ENCODE data around the gene CFAP77. TPM values are rescaled to one million over a fixed set of nuclear protein-coding genes. Genes with fewer than 3 reads are reported as not detected.

Gene CFAP77
- total and polyA plus RNA-seq, 9 donors = 0.11 to 13.8 (median 0.47) TPM; not detected in 4

DNA sequence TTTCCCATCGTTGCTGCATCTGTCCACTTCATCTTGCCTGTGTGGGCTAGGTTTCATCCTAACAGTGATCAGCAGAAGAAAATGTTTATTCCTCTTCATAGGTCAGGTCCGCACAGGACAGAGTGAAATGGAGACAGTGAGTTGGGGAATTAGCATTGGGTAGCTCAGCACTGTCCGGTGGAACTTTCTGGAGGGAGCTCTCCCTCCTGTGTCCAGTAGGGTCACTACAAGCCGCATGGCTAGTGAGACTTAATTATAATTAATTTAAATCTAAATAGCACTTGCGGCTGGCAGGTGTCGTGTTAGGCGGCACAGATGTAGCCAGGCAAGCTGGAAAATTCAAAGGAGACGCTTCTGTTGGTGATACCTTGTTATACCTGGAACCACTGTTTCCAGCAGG, 48.4 kb downstream of the CFAP77 start:
- no peaks in the 10 kb centered on the region for H3K9me3 ChIP-seq
- intact Hi-C loops (cut with DNase I) = no loop called here
- no peak overlapping the region for H3K27ac ChIP-seq
- WGBS, 3 donors = 89 to 93% (median 90%) methylated on average over 8 of the region's 8 CpGs
- no peak for DNase-seq
- H3K36me3 ChIP-seq = no peaks in the 10 kb centered on the region
- TF ChIP-seq, protein P1, sequence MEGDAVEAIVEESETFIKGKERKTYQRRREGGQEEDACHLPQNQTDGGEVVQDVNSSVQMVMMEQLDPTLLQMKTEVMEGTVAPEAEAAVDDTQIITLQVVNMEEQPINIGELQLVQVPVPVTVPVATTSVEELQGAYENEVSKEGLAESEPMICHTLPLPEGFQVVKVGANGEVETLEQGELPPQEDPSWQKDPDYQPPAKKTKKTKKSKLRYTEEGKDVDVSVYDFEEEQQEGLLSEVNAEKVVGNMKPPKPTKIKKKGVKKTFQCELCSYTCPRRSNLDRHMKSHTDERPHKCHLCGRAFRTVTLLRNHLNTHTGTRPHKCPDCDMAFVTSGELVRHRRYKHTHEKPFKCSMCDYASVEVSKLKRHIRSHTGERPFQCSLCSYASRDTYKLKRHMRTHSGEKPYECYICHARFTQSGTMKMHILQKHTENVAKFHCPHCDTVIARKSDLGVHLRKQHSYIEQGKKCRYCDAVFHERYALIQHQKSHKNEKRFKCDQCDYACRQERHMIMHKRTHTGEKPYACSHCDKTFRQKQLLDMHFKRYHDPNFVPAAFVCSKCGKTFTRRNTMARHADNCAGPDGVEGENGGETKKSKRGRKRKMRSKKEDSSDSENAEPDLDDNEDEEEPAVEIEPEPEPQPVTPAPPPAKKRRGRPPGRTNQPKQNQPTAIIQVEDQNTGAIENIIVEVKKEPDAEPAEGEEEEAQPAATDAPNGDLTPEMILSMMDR (IDR thresholded peaks at IDR 0.05) = no peak
- TF ChIP-seq EP300 (IDR thresholded peaks at IDR 0.05) (no peak), POLR2A (IDR thresholded peaks at IDR 0.05) (no peak)
- no peak overlapping the region for H3K4me3 ChIP-seq
- no peaks in the 10 kb centered on the region for H3K27me3 ChIP-seq
- H3K4me1 ChIP-seq (ENCODE audit: insufficient read depth) = no peaks in the 10 kb centered on the region

DNA sequence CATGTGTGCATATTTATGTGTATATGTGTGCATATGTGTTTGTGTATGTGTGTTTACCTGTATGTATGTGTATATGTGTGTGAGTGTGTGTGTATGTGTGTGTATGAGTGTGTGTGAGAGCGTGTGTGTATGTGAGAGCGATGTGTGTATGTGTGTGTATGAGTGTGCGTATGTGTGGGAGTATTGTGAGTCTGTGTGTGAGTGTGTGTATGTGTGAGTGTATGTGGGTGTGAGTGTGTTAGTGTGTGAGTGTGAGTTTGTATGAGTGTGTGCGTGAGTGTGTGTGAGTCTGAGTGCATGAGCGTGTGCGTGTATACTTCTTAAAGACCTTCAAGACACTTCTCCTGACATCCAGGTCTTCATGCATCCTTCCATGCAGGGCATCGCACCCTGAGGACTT, 49.6 kb downstream of the CFAP77 start:
- 94 to 97% (median 95%) methylated on average over 7 of the region's 7 CpGs for WGBS, 3 donors
- intact Hi-C loops (cut with DNase I) = no loop called here
- no peaks in the 10 kb centered on the region for H3K9me3 ChIP-seq
- no peak overlapping the region for H3K4me3 ChIP-seq
- DNase-seq = no peak
- TF ChIP-seq EP300 (IDR thresholded peaks at IDR 0.05) (no peak), POLR2A (IDR thresholded peaks at IDR 0.05) (no peak)
- TF ChIP-seq, protein P1 (IDR thresholded peaks at IDR 0.05) = no peak
- H3K27me3 ChIP-seq = no peaks in the 10 kb centered on the region
- H3K27ac ChIP-seq = no peak overlapping the region
- no peaks in the 10 kb centered on the region for H3K36me3 ChIP-seq
- H3K4me1 ChIP-seq (ENCODE audit: insufficient read depth) = no peaks in the 10 kb centered on the region

DNA sequence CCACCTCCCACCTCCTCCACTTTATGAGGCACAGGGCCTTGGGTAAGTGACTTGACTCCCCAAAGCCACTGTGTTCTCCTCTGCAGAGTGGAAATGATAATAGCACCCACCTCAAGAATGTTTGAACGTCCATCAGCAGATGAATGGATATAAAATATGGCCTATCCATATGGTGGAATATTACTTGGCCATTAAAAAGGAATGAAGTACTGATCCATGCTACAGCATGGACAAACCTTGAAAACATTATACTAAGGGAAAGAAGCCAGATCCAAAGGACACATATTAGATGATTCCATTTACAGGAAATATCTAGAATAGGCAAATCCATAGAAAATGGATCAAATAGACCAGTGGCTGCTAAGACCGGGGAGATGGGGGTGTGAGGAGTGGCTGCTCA, 50.2 kb downstream of the CFAP77 start:
- no peak overlapping the region for H3K27ac ChIP-seq
- intact Hi-C loops (cut with DNase I) = no loop called here
- no peaks in the 10 kb centered on the region for H3K4me1 ChIP-seq (ENCODE audit: insufficient read depth)
- TF ChIP-seq, protein P1 (IDR thresholded peaks at IDR 0.05) = no peak
- TF ChIP-seq EP300 (IDR thresholded peaks at IDR 0.05) = no peak
- no peak for TF ChIP-seq POLR2A (IDR thresholded peaks at IDR 0.05)
- H3K27me3 ChIP-seq = no peaks in the 10 kb centered on the region
- H3K9me3 ChIP-seq = no peaks in the 10 kb centered on the region
- 75 to 92% (median 85%) methylated on average over 2 of the region's 2 CpGs for WGBS, 3 donors
- no peak overlapping the region for H3K4me3 ChIP-seq
- no peak for DNase-seq
- H3K36me3 ChIP-seq = no peaks in the 10 kb centered on the region

DNA sequence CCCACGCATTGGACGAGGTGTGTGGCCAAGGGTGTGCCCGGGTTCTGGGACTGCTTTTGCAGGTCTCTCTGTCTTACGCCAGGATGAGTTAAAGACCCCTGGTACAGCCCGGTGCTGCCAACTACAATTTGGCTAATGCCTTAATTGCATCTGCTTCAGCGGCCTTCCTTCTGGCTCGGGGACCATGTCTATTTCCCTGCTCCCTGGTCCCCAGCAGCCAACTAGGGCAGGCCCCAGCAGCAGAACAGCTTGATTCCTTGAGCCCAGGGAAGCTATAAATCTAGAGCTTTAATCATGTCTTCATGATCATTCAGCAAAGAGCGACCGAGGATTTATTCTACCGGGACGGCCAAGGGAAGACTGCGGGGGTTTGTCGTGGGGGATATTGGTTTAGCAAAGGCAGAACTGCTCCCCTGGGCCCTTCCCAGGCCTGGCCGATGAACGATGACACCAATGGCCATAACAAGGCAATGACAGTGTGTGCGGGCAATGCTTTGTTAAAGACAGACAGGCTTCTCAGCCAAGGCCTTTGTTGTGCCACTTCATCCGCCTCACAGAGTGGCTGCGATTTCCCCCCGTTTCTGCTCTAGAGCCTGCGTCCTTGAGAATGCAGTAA, 51.4 kb downstream of the CFAP77 start:
- Histone ChIP-seq H3K4me3 (no peak overlapping the region), H3K36me3 (no peaks in the 10 kb centered on the region), H3K9me3 (no peaks in the 10 kb centered on the region), H3K27me3 (no peaks in the 10 kb centered on the region), H3K4me1 (ENCODE audit: insufficient read depth) (no peaks in the 10 kb centered on the region), H3K27ac (no peak overlapping the region)
- intact Hi-C loops (cut with DNase I) = no loop called here
- no peak for DNase-seq
- TF ChIP-seq EP300 (IDR thresholded peaks at IDR 0.05) (no peak), POLR2A (IDR thresholded peaks at IDR 0.05) (no peak)
- TF ChIP-seq, protein P1 (IDR thresholded peaks at IDR 0.05) = no peak
- 58 to 63% (median 58%) methylated on average over 20 of the region's 20 CpGs for WGBS, 3 donors
